HL-60 (cell line): ENCODE data around the gene C2orf15.
"Not testable (repeated sequence)": the region's sequence is repeated elsewhere in the genome, so short reads cannot be mapped to it uniquely, and the experiment has no call there.

Source experiments
- DNase-seq, 2 experiments: peaks; one replicate each; pipeline ENCODE4 v3.0.0-alpha.2; 2010 to 2020; ENCODE audit warnings: low read depth in 1 of 2, low spot score in 1 of 2
- H3K27ac ChIP-seq: fragments of 250-450 bp; sonication (Bioruptor Pico); replicated peaks from 2 replicates; pipeline ENCODE4 v1.5.1; 2020; ENCODE audit warnings: mild to moderate bottlenecking, moderate library complexity
- H3K27me3 ChIP-seq: fragments of 250-450 bp; sonication (Bioruptor Pico); 2 replicates; pipeline ENCODE4 v1.5.1; 2021; ENCODE audit warnings: mild to moderate bottlenecking, moderate library complexity; ENCODE audit not compliant: insufficient read depth, poor library complexity, severe bottlenecking
- H3K4me3 ChIP-seq: replicated peaks from 2 replicates; pipeline ENCODE4 v1.5.1; 2011; ENCODE audit warnings: mild to moderate bottlenecking, control low read depth, low read length; ENCODE audit not compliant: insufficient read depth
- GABPA ChIP-seq: IDR thresholded peaks from 2 replicates; pipeline ENCODE4 v1.6.1; 2012; ENCODE audit warnings: low read depth
- POLR2AphosphoS5 ChIP-seq: IDR thresholded peaks from 2 replicates; pipeline ENCODE4 v1.6.1; 2012; ENCODE audit warnings: low read depth
- SPI1 ChIP-seq: IDR thresholded peaks from 2 replicates; pipeline ENCODE4 v1.6.1; 2012; ENCODE audit warnings: low read depth, mild to moderate bottlenecking, borderline replicate concordance
- TF ChIP-seq, protein P1 (sequence below): IDR thresholded peaks from one replicate; pipeline ENCODE4 v1.5.1; 2011; ENCODE audit warnings: low read length, control low read depth, inconsistent platforms; ENCODE audit not compliant: insufficient read depth
- TF ChIP-seq, protein P2 (sequence below): IDR thresholded peaks from 2 replicates; pipeline ENCODE4 v1.6.1; 2012; ENCODE audit warnings: low read depth; ENCODE audit not compliant: insufficient replicate concordance

C2orf15 gene

DNA sequence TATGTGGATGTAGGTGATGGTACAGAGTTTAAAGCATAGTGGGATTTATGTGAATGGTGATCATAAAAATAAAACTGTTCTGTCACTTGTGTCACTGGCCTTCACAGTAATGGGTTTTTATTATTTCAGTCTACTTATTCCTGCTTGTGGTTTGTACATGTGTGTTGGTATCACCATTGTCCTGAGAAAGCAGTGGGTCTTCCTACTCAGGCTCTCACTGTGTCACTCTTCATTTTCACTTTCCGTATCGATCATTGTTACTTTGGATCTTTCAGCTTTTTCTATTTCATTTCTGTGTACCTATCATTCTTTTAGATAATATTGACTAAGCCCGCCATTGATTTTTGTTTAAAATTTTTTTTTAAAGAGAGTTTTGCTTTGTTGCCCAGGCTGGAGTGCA is 46.9 kb downstream of the C2orf15 start:
- Histone ChIP-seq H3K4me3 (no peak overlapping the region), H3K27me3 (no peaks in the 10 kb centered on the region), H3K27ac (no peak overlapping the region)
- no peak for DNase-seq
- TF ChIP-seq POLR2AphosphoS5, result no peak
- no peak for TF ChIP-seq SPI1
- TF ChIP-seq, protein P1, sequence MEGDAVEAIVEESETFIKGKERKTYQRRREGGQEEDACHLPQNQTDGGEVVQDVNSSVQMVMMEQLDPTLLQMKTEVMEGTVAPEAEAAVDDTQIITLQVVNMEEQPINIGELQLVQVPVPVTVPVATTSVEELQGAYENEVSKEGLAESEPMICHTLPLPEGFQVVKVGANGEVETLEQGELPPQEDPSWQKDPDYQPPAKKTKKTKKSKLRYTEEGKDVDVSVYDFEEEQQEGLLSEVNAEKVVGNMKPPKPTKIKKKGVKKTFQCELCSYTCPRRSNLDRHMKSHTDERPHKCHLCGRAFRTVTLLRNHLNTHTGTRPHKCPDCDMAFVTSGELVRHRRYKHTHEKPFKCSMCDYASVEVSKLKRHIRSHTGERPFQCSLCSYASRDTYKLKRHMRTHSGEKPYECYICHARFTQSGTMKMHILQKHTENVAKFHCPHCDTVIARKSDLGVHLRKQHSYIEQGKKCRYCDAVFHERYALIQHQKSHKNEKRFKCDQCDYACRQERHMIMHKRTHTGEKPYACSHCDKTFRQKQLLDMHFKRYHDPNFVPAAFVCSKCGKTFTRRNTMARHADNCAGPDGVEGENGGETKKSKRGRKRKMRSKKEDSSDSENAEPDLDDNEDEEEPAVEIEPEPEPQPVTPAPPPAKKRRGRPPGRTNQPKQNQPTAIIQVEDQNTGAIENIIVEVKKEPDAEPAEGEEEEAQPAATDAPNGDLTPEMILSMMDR, result no peak
- no peak for TF ChIP-seq GABPA
- TF ChIP-seq, protein P2, sequence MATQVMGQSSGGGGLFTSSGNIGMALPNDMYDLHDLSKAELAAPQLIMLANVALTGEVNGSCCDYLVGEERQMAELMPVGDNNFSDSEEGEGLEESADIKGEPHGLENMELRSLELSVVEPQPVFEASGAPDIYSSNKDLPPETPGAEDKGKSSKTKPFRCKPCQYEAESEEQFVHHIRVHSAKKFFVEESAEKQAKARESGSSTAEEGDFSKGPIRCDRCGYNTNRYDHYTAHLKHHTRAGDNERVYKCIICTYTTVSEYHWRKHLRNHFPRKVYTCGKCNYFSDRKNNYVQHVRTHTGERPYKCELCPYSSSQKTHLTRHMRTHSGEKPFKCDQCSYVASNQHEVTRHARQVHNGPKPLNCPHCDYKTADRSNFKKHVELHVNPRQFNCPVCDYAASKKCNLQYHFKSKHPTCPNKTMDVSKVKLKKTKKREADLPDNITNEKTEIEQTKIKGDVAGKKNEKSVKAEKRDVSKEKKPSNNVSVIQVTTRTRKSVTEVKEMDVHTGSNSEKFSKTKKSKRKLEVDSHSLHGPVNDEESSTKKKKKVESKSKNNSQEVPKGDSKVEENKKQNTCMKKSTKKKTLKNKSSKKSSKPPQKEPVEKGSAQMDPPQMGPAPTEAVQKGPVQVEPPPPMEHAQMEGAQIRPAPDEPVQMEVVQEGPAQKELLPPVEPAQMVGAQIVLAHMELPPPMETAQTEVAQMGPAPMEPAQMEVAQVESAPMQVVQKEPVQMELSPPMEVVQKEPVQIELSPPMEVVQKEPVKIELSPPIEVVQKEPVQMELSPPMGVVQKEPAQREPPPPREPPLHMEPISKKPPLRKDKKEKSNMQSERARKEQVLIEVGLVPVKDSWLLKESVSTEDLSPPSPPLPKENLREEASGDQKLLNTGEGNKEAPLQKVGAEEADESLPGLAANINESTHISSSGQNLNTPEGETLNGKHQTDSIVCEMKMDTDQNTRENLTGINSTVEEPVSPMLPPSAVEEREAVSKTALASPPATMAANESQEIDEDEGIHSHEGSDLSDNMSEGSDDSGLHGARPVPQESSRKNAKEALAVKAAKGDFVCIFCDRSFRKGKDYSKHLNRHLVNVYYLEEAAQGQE, result no peak

DNA sequence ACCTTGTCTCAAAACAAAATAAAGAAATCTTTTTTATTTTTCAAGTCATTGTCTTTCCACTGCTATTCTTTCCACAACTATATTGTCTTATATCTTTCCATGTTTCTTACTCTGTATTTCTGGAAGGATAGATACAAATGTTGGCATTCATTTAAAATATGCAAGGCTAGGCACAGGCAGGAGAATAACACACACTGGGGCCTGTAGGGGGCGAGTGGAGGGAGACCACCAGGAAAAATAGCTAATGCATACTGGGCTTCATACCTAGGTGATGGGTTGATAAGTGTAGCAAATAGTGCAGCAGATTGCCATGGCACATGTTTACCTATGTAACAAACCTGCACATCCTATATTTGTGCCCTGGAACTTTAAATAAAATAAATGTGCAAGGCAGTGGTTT is 49.0 kb downstream of the C2orf15 start:
- Histone ChIP-seq H3K4me3 (no peak overlapping the region), H3K27me3 (no peaks in the 10 kb centered on the region), H3K27ac (no peak overlapping the region)
- no peak for DNase-seq
- no peak for TF ChIP-seq POLR2AphosphoS5
- TF ChIP-seq, protein P2, result no peak
- TF ChIP-seq, protein P1, result no peak
- no peak for TF ChIP-seq GABPA
- no peak for TF ChIP-seq SPI1

DNA sequence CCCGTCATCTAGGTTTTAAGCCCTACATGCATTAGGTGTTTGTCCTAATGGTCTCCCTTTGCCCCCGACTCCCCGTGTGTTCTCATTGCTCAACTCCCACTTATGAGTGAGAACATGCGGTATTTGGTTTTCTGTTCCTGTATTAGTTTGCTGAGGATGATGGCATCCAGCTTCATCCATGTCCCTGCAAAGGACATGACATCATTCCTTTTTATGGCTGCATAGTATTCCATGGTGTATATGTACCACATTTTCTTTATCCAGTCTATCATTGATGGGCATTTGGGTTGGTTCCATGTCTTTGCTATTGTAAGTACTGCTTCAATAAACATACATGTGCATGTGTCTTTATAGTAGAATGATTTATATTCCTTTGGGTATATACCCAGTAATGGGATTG is 50.9 kb downstream of the C2orf15 start:
- H3K27me3 ChIP-seq, H3K4me3 ChIP-seq, DNase-seq, H3K27ac ChIP-seq: not testable (repeated sequence)

DNA sequence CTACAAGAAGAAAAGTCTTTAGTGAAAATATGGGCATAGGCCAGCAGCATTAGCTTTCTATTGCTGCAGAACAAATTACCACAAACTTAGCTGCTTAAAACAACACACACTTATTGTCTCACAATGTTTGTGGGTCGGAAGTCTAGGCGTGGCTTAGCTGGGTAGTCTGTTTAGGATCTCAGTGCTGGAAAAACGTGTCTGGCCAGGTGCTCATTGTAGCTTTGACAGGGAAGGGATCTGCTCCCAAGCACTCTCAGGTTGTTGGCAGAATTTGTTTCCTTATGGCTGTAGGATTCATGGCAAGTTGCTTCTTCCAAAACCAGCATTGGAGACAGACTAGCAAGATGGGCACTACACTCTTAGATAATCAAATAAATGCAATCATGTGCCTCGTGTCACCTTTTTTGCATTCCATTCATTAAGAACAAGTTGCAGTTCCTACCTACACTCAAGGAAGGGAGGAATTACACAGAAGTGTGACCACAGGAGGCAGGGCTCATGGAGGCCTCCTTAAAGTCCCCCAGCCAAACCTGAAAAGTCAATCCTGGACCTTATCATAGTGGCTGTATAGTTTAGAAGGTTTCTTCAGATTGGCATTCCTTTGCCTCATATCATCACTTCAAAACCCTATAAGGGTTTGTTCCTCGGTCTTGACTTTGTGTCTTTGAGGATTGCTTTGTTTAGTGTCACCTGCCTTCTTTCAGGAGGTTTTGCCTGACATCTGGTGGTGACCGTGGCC is 56.8 kb downstream of the C2orf15 start:
- H3K27me3 ChIP-seq, result no peaks in the 10 kb centered on the region
- TF ChIP-seq GABPA (no peak), POLR2AphosphoS5 (no peak), SPI1 (no peak)
- TF ChIP-seq, protein P2, result no peak
- TF ChIP-seq, protein P1, result no peak
- no peak overlapping the region for H3K27ac ChIP-seq
- no peak overlapping the region for H3K4me3 ChIP-seq
- DNase-seq, result no peak
